A172 (cell line): ENCODE measurements around the gene SLC38A10. TPM values are rescaled to one million over a fixed set of nuclear protein-coding genes. Genes with fewer than 3 reads are reported as not detected.

ENCODE experiments used
- DNase-seq: peaks from one replicate; pipeline ENCODE4 v3.0.0-alpha.2; 2015; ENCODE audit warnings: low spot score
- total RNA-seq: library from RNA; depleted of rRNA; stranded (reverse); fragments of >200 nt; shearing (Covaris generic); gene quantifications from 2 replicates; pipeline ENCODE4 v1.2.3, GENCODE V29; 2014; rRNA removed

SLC38A10 gene
- total RNA-seq, 1 experiment from 2014 or later = 57.8 TPM

- DNase-seq = no peak
These were observed 87.2 kb downstream of the SLC38A10 start for GRCh38 chr17:81207610-81208581.

GRCh38 chr17:81206657-81207056 is 88.5 kb downstream of the SLC38A10 start:
- no peak for DNase-seq

GRCh38 chr17:81206166-81206565 is 88.9 kb downstream of the SLC38A10 start:
- no peak for DNase-seq

- DNase-seq = no peak
These were observed 90.5 kb downstream of the SLC38A10 start for GRCh38 chr17:81204578-81204977.

GRCh38 chr17:81203136-81203535 is 92.0 kb downstream of the SLC38A10 start:
- no peak for DNase-seq

GRCh38 chr17:81202318-81202717 is 92.8 kb downstream of the SLC38A10 start:
- DNase-seq = no peak

GRCh38 chr17:81200695-81201580 is 94.2 kb downstream of the SLC38A10 start:
- peak; percentile 83 for DNase-seq

GRCh38 chr17:81200201-81200600 is 94.9 kb downstream of the SLC38A10 start:
- no peak for DNase-seq

- DNase-seq = no peak
These were observed 95.7 kb downstream of the SLC38A10 start for GRCh38 chr17:81199482-81199830.

GRCh38 chr17:81198826-81199481 is 96.2 kb downstream of the SLC38A10 start:
- DNase-seq = no peak

GRCh38 chr17:81197831-81198490 is 97.1 kb downstream of the SLC38A10 start:
- DNase-seq = no peak

- no peak for DNase-seq
These were observed 97.7 kb downstream of the SLC38A10 start for GRCh38 chr17:81197409-81197795.

- DNase-seq = no peak
These were observed 98.3 kb downstream of the SLC38A10 start for GRCh38 chr17:81196505-81197408.

GRCh38 chr17:81195941-81196495 is 99.1 kb downstream of the SLC38A10 start:
- DNase-seq = no peak

Other genes starting within 250 kb of the SLC38A10 start
- not detected in 2 replicates for gene PVALEF, start 129.8 kb downstream of the SLC38A10 start, total RNA-seq
- gene AATK, start 129.1 kb downstream of the SLC38A10 start, total RNA-seq = 0.28 and 0.41 TPM in 2 replicates
- gene CEP131, start 72.3 kb downstream of the SLC38A10 start, total RNA-seq = 10.0 and 21.1 TPM in 2 replicates
- 21.4 and 24.1 TPM in 2 replicates for gene TEPSIN, start 56.3 kb downstream of the SLC38A10 start, total RNA-seq
- 100 and 123 TPM in 2 replicates for gene NDUFAF8, start 56.0 kb downstream of the SLC38A10 start, total RNA-seq
- gene BAHCC1, start 100.2 kb upstream of the SLC38A10 start, total RNA-seq = 0.95 and 2.0 TPM in 2 replicates
- gene ACTG1, start 217.5 kb upstream of the SLC38A10 start, total RNA-seq = 5,134 and 6,456 TPM in 2 replicates
- gene FSCN2, start 233.1 kb upstream of the SLC38A10 start, total RNA-seq = 0.81 and 1.7 TPM in 2 replicates